WTC11 (cell line): ENCODE results near the gene MEIS2.

Experiments
- FOXK1 ChIP-seq: sonication (generic); formaldehyde crosslinking; IDR thresholded peaks from 2 replicates; pipeline ENCODE4 v1.8.0; 2022; ENCODE audit warnings: mild to moderate bottlenecking, moderate library complexity, missing genetic modification reagents
- JUN ChIP-seq: sonication (generic); formaldehyde crosslinking; IDR thresholded peaks from 2 replicates; pipeline ENCODE4 v1.8.0; 2023; ENCODE audit warnings: mild to moderate bottlenecking, missing genetic modification reagents
- ZNF121 ChIP-seq: sonication (generic); formaldehyde crosslinking; IDR thresholded peaks from 2 replicates; pipeline ENCODE4 v1.8.0; 2023; ENCODE audit warnings: missing genetic modification reagents

DNA sequence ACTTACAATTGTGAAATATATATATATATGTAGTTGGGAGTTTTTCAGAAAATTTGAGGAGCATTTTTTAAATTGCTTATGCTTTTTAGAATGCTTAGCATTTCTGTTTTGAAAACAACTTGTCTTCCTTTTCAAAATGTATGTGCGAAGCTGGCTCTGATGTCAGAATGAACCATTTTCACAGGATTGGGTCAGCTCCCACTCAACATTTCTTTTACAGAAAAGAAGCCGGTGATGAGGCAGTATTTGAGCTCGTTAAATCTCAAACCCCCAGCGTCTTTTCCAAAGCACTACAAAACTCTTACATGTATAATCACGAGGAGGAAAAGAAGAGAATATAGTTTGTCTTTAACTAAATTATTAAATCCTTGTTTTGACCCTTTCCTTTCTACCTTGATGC, 225.4 kb downstream of the MEIS2 start:
- TF ChIP-seq FOXK1 (CRISPR knock-in tag): no peak
- TF ChIP-seq ZNF121 (CRISPR knock-in tag): no peak
- TF ChIP-seq JUN (CRISPR knock-in tag): no peak
